GM19468 (cell line): Measurements from ENCODE around the gene PDCL2.

ENCODE experiments used
- ATAC-seq: cut with Tn5 transposase; IDR thresholded peaks from one replicate; pipeline ENCODE4 v1.9.1; 2021; ENCODE audit warnings: mild to moderate bottlenecking, moderate library complexity, moderate number of reproducible peaks; ENCODE audit not compliant: unreplicated experiment; ENCODE audit errors: extremely low read depth

PDCL2 gene

GRCh38 chr4:55545151-55545550 is 46.9 kb downstream of the PDCL2 start:
- no peak for ATAC-seq

DNA sequence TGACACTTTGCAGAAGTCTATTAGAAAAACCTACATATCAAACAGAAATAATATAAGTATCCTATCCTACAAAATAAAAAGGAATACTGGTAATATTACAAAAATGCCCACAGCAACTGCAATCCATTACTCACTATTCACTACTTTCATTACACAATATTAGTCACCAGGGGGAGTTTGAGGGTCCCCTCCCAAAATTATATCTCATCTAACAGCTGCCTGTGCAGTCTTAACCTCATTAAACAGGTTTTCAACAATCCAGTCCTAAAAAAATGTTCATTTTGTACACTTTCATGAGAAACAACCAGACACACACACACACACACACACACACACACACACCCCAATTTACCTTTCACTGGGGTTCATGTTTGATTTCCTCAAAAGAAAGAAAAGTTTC is 48.2 kb downstream of the PDCL2 start:
- ATAC-seq, result no peak

DNA sequence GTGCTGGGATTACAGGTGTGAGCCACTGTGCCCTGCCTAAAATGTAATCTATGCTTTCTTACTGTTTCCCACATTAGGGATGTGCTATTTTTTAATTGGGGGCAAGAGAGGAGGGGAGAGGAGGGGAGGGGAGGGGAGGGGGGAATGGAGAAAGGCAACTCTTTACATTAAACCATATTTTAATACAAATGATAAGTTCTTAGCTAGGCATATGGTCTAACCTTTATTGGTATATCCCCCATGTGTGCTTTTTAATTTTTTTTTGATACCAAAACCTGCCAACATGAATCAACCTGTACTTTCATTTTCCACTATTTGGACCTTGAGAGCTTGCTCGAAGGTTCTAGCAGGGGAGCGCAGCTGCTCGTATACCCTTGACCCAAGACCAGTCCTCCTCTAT is 51.8 kb downstream of the PDCL2 start:
- ATAC-seq, result no peak

- ATAC-seq, result no peak
Observed at GRCh38 chr4:55539658-55540057, 52.4 kb downstream of the PDCL2 start.

DNA sequence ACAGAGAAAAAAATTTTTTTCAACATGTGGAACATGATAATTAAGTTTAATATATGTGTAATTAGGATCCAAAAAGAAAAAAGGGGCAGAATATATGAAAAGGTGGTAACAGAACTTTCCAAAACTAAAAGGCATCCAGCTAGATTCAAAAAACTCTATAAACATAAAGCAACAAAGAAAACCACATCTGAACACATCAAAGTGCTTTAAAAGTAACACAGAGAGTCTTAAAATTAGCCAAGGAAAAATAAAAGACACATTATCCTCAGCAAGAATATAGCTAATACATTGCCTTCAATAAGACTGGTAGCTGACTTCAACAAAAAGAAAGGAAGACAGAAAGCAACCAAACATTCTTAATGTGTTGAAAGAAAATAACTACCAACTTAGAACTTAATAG is 53.5 kb downstream of the PDCL2 start:
- no peak for ATAC-seq

- ATAC-seq, result no peak
Observed at GRCh38 chr4:55534306-55534705, 57.7 kb downstream of the PDCL2 start.

- ATAC-seq, result no peak
Observed at GRCh38 chr4:55530691-55531090, 61.4 kb downstream of the PDCL2 start.

GRCh38 chr4:55530167-55530566 is 61.9 kb downstream of the PDCL2 start:
- ATAC-seq, result no peak

DNA sequence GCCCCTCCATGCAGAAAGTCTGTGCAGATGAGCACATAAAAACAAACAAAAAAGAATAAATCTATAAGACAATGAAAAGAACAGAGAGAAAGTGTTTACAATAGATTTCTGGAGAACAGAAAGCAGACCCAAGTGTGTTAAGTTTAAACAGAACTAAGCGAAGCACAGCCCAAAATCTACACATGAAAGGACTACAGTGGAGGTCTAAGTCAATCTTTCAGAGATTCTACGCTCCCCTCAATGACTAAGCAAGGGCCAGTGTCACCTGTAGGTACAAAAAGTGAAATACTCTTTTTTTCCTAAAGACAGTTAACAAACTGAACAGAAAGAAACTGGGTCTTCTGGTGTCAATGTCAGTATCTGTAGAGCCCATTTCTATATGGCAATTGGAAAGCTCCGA is 63.6 kb downstream of the PDCL2 start:
- no peak for ATAC-seq

- ATAC-seq, result no peak
Observed at GRCh38 chr4:55524844-55525571, 67.0 kb downstream of the PDCL2 start.

- no peak for ATAC-seq
Observed at GRCh38 chr4:55518442-55518841, 73.6 kb downstream of the PDCL2 start.

DNA sequence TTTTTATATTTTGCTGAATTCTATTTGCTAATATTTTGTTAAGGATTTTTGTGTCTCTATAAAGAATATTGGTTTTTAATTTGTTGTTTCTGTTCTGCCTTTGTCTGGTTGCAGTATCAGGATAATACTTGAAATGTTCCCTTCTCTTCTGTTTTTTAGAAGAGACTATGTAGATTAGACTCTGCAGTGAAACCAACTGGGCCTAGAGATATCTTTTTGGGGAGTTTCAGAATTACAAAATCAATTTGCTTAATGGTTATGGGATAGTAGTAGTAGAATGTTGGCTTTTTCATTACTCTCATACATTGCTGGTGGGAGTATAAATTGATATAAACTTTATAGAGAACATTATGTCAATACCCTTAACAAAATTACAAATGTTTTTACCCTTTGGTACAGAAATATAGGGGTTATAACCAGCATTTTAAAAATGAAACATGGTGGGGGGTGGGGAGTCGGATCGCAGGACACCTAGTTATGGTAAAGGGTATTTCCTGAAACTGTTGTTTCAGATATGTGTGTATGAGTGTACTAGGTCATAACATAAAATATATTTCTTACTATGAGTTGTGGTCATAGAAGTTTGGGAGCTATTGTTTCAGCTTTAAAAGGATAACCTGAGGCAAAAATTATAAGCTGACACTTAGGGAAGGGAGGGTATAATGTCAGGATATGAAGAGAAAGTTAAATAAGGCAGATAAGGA is 74.4 kb downstream of the PDCL2 start:
- peak; percentile 33 for ATAC-seq

DNA sequence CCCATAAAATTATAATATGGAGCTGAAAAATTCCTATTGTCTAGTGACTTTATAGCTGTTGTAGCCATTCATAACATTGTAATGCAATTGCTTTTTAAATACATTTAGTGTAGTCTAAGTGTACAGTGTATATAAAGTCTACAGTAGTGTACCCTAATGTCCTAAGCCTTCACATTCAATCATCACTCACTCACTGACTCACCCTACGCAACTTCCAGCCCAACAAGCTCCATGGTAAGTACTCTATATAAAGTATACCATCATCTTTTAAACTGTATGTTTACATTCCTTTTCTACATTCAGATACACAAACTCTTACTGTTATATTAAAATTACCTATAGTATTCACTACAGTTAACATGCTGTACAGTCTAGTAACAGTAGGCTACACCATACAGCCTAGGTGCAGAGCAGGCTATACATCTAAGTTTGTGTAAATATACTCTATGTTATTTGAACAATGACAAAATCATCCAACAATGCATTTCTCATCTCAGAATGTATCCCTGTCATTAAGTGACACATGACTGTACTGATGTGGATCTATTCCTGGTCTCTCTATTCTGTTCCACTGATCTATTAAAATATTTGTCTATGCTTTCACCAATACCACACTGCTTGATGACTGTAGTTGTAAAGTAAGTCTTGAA is 79.0 kb downstream of the PDCL2 start:
- no peak for ATAC-seq

DNA sequence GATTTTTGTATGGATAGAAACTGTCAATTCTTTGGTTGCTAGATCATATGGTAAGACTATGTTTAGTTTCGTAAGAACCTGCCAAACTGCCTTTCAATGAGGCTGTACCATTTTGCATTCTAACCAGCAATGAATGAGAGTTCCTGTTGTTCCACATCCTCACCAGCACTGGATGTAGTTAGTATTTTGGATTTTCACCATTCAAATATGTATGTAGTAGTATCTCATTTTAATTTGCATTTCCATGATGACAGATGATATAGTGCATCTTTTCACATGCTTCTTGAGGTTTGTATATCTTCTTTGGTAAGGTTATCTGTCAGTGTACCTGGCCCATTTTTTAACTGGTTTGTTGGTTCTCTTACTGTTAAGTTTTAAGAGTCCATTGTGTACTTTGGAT is 80.0 kb downstream of the PDCL2 start:
- no peak for ATAC-seq

GRCh38 chr4:55510685-55511084 is 81.4 kb downstream of the PDCL2 start:
- ATAC-seq, result no peak

- no peak for ATAC-seq
Observed at GRCh38 chr4:55509266-55509665, 82.8 kb downstream of the PDCL2 start.

DNA sequence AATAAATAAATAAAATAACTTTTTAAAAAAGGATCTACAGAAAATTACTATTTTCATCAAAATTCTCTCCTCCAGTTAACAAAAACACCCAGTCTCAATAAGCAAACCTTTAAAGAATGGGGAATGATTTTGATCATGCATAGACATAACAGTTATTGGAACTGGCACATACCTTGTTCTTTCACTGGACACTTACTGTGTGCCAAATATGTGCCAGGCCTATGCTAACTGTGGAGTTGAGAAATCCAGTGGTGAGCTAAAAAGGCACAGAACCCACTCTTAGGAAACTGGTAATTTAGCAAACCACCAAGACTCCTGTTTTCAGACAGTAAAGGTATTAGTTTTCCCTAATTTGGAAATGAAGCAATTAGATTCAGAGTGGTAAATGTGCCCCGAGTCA is 84.4 kb downstream of the PDCL2 start:
- ATAC-seq, result no peak
